H1 (cell line): ENCODE data around the gene LUZP1.

ENCODE experiments used
- CTCF ChIP-seq, 3 experiments: IDR thresholded peaks; 1 replicate in 2 of 3; 2 replicates in 1 of 3; pipeline versions ENCODE4 v1.5.1 to v1.6.1; 2011; ENCODE audit warnings: low read length in 3 of 3, mild to moderate bottlenecking in 3 of 3, inconsistent platforms in 2 of 3, low read depth in 1 of 3, moderate library complexity in 1 of 3; ENCODE audit not compliant: insufficient read depth in 1 of 3; ENCODE audit errors: control extremely low read depth in 1 of 3
- TF ChIP-seq, protein P1 (sequence below): IDR thresholded peaks from 2 replicates; pipeline ENCODE4 v1.6.1; 2011; ENCODE audit warnings: low read length, improper control_type of control experiment

DNA sequence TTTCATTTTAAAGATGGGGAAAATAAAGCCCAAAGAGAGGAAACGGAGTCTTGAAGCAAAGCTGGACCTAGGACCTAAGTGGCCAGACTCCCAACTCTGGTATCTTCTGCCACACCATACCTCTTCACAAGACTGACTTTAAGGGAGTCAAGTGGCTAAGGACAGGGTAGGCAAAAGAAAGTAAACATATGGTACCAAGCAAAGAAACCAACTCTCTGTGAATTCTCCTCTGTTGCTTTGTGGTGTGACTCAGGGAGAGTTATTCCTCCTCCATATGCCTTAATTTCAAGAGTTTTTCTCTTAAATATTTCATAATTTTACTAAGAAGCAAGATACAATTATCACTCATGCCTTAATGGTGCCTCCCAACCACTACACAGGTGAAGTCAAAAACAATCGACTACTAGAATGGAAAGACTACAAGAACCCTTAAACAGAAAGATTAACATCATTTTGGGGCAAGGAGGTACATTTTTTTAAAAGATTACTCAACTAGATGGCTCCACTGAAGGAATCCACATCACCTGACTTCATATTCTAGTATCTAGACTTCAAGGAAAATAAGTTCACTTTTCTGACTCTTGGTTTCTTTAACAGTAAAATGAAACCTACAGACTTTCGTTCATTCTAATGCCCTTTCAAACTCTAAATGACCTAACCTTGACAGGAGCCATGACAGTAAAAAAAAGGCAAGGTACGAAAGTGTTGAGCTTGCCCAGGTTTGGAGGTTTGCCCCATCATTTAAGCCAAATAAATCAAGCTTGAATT is 44.2 kb downstream of the LUZP1 start:
- no peak for TF ChIP-seq CTCF (IDR thresholded peaks at IDR 0.05; ENCODE audit: control extremely low read depth in 1 of 3, insufficient read depth in 1 of 3, low read depth in 1 of 3, low read length in 3 of 3)
- TF ChIP-seq, protein P1, sequence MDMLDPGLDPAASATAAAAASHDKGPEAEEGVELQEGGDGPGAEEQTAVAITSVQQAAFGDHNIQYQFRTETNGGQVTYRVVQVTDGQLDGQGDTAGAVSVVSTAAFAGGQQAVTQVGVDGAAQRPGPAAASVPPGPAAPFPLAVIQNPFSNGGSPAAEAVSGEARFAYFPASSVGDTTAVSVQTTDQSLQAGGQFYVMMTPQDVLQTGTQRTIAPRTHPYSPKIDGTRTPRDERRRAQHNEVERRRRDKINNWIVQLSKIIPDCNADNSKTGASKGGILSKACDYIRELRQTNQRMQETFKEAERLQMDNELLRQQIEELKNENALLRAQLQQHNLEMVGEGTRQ, result no peak
